H1 (cell line): Measurements from ENCODE around the gene PRKN. TPM values are rescaled to one million over a fixed set of nuclear protein-coding genes. Genes with fewer than 3 reads are reported as not detected.

Experiments
- CTCF ChIA-PET: fragments of 300-600 bp; sonication (Branson Sonifier 250); formaldehyde crosslinking; loops from one replicate; lab custom pipeline; 2021; ENCODE audit not compliant: partially characterized antibody; lab: Charles Lee
- POLR2A ChIA-PET: fragments of 300-600 bp; sonication (Branson Sonifier 250); formaldehyde crosslinking; loops from one replicate; lab custom pipeline; 2021; ENCODE audit warnings: inconsistent platforms; ENCODE audit not compliant: partially characterized antibody; lab: Charles Lee
- DNase-seq, 2 experiments: peaks; one replicate each; pipeline versions ENCODE4 v3.0.0 to v3.0.0-alpha.2; 2010 to 2022; ENCODE audit warnings: low spot score in 2 of 2, low read depth in 1 of 2, mixed read lengths in 1 of 2
- FAIRE-seq: peaks from 2 replicates; lab custom pipeline; 2011; peaks lifted over from hg19 to GRCh38; lab: Jason Lieb, UNC
- H2AFZ ChIP-seq: 2 replicates; pipeline ENCODE4 v1.8.1; 2012; ENCODE audit warnings: low read length, inconsistent platforms
- H2AK5ac ChIP-seq: 2 replicates; pipeline ENCODE4 v1.6.1; 2013; ENCODE audit warnings: low read depth, low read length
- H2BK120ac ChIP-seq: replicated peaks from 2 replicates; pipeline ENCODE3; 2013; ENCODE audit warnings: low read depth, low read length, inconsistent platforms
- H2BK12ac ChIP-seq: 2 replicates; pipeline ENCODE4 v1.6.1; 2013; ENCODE audit warnings: low read depth, low read length
- H2BK15ac ChIP-seq: 2 replicates; pipeline ENCODE4 v1.6.1; 2013; ENCODE audit warnings: low read length
- H2BK20ac ChIP-seq: 2 replicates; pipeline ENCODE4 v1.6.1; 2013; ENCODE audit warnings: low read length
- H2BK5ac ChIP-seq: 2 replicates; pipeline ENCODE4 v1.6.1; 2013; ENCODE audit warnings: low read depth, low read length
- H3K14ac ChIP-seq: 2 replicates; pipeline ENCODE4 v1.6.1; 2013; ENCODE audit warnings: inconsistent platforms; ENCODE audit not compliant: insufficient read length
- H3K18ac ChIP-seq: 2 replicates; pipeline ENCODE4 v1.6.1; 2013; ENCODE audit warnings: low read length; ENCODE audit errors: extremely low read depth
- H3K23ac ChIP-seq: 2 replicates; pipeline ENCODE4 v1.6.1; 2013; ENCODE audit warnings: inconsistent platforms; ENCODE audit not compliant: insufficient read length
- H3K23me2 ChIP-seq: 2 replicates; pipeline ENCODE4 v1.6.1; 2013; ENCODE audit warnings: low read depth, low read length
- H3K27ac ChIP-seq: 2 replicates; pipeline ENCODE4 v1.6.1; 2011; ENCODE audit warnings: low read depth, low read length, inconsistent platforms
- H3K27me3 ChIP-seq, 4 experiments: replicated peaks in 1 of 4; 1 replicate in 1 of 4; 2 replicates in 3 of 4; pipeline versions ENCODE4 v1.6.1 to v1.8.1; 2011 to 2013; ENCODE audit warnings: low read length in 3 of 4, mild to moderate bottlenecking in 3 of 4, inconsistent platforms in 2 of 4, mixed read lengths in 2 of 4, moderate library complexity in 1 of 4; ENCODE audit not compliant: control insufficient read depth in 3 of 4, insufficient read depth in 3 of 4; ENCODE audit errors: extremely low read depth in 1 of 4
- H3K36me3 ChIP-seq, 4 experiments: 2 replicates each; pipeline versions ENCODE4 v1.6.1 to v1.8.1; 2011 to 2013; ENCODE audit warnings: mild to moderate bottlenecking in 4 of 4, low read length in 3 of 4, moderate library complexity in 2 of 4, control low read depth in 1 of 4, inconsistent platforms in 1 of 4; ENCODE audit not compliant: insufficient read depth in 4 of 4, control insufficient read depth in 2 of 4
- H3K4ac ChIP-seq: replicated peaks from 2 replicates; pipeline ENCODE3; 2013; ENCODE audit warnings: low read length, low read depth, mixed read lengths, inconsistent platforms; ENCODE audit not compliant: insufficient read length
- H3K4me1 ChIP-seq, 4 experiments: replicated peaks in 1 of 4; 1 replicate in 1 of 4; 2 replicates in 3 of 4; pipeline versions ENCODE4 v1.6.1 to v1.8.1; 2011 to 2013; ENCODE audit warnings: low read length in 3 of 4, inconsistent platforms in 2 of 4, mixed read lengths in 1 of 4; ENCODE audit not compliant: insufficient read depth in 4 of 4, control insufficient read depth in 3 of 4
- H3K4me2 ChIP-seq, 2 experiments: 2 replicates each; pipeline versions ENCODE4 v1.6.1 to v1.8.1; 2011 to 2013; ENCODE audit warnings: low read depth in 2 of 2, low read length in 2 of 2, control low read depth in 1 of 2, inconsistent platforms in 1 of 2, mild to moderate bottlenecking in 1 of 2; ENCODE audit not compliant: insufficient read depth in 1 of 2
- H3K4me3 ChIP-seq, 4 experiments: fragments of 200-600, 300-600 bp in 1 of 4; sonication (generic), shearing (Covaris generic), sonication (Bioruptor Twin) in 1 of 4; 2 replicates each; pipeline versions ENCODE4 v1.5.1 to v1.8.1; 2011 to 2016; ENCODE audit warnings: low read length in 4 of 4, low read depth in 3 of 4, control low read depth in 2 of 4, inconsistent platforms in 2 of 4, mild to moderate bottlenecking in 2 of 4, mixed read lengths in 1 of 4, moderate library complexity in 1 of 4; ENCODE audit not compliant: insufficient read depth in 2 of 4; ENCODE audit errors: extremely low read depth in 1 of 4
- H3K56ac ChIP-seq: replicated peaks from 2 replicates; pipeline ENCODE3; 2013; ENCODE audit warnings: low read depth, mild to moderate bottlenecking, mixed read lengths, low read length, inconsistent platforms; ENCODE audit not compliant: insufficient read length
- H3K79me1 ChIP-seq: 2 replicates; pipeline ENCODE4 v1.6.1; 2013; ENCODE audit warnings: low read depth, low read length, control low read depth
- H3K79me2 ChIP-seq, 2 experiments: 2 replicates each; pipeline versions ENCODE4 v1.6.1 to v1.8.1; 2012 to 2013; ENCODE audit warnings: low read length in 2 of 2, mild to moderate bottlenecking in 2 of 2, inconsistent platforms in 1 of 2; ENCODE audit not compliant: insufficient read depth in 2 of 2, control insufficient read depth in 1 of 2
- H3K9ac ChIP-seq, 4 experiments: replicated peaks in 1 of 4; 1 replicate in 1 of 4; 2 replicates in 3 of 4; pipeline versions ENCODE4 v1.6.1 to v1.8.1; 2011 to 2013; ENCODE audit warnings: low read depth in 3 of 4, low read length in 3 of 4, control low read depth in 2 of 4, mild to moderate bottlenecking in 2 of 4, moderate library complexity in 2 of 4, inconsistent platforms in 1 of 4; ENCODE audit errors: extremely low read depth in 1 of 4
- H3K9me3 ChIP-seq, 2 experiments: 2 replicates each; pipeline versions ENCODE4 v1.6.1 to v1.8.1; 2012 to 2013; ENCODE audit warnings: mild to moderate bottlenecking in 2 of 2, moderate library complexity in 2 of 2, control low read depth in 1 of 2, inconsistent platforms in 1 of 2, low read depth in 1 of 2, low read length in 1 of 2, mixed read lengths in 1 of 2; ENCODE audit not compliant: insufficient read depth in 2 of 2
- H4K20me1 ChIP-seq, 2 experiments: replicated peaks in 1 of 2; 2 replicates each; pipeline versions ENCODE3 to v1.8.1; 2011 to 2013; ENCODE audit warnings: inconsistent platforms in 2 of 2, low read length in 2 of 2, mild to moderate bottlenecking in 1 of 2; ENCODE audit not compliant: insufficient read depth in 2 of 2, control insufficient read depth in 1 of 2
- H4K5ac ChIP-seq: 2 replicates; pipeline ENCODE4 v1.6.1; 2013; ENCODE audit warnings: low read length, low read depth, mixed read lengths, inconsistent platforms; ENCODE audit not compliant: insufficient read length
- H4K8ac ChIP-seq: 2 replicates; pipeline ENCODE4 v1.8.0; 2013; ENCODE audit warnings: mild to moderate bottlenecking, moderate library complexity, low read length, inconsistent platforms; ENCODE audit not compliant: insufficient read depth; ENCODE audit errors: extremely low read depth
- H4K91ac ChIP-seq: replicated peaks from 2 replicates; pipeline ENCODE3; 2013; ENCODE audit warnings: low read length, mixed read lengths, inconsistent platforms; ENCODE audit not compliant: insufficient read length
- BACH1 ChIP-seq: IDR thresholded peaks from 2 replicates; pipeline ENCODE4 v1.6.1; 2012; ENCODE audit warnings: low read length, improper control_type of control experiment
- BCL11A ChIP-seq, 2 experiments: IDR thresholded peaks; one replicate each; pipeline ENCODE4 v1.6.1; 2011; ENCODE audit warnings: low read depth in 2 of 2, low read length in 2 of 2, mild to moderate bottlenecking in 2 of 2
- CREB1 ChIP-seq: IDR thresholded peaks from 2 replicates; pipeline ENCODE4 v1.6.1; 2012; ENCODE audit warnings: inconsistent platforms
- CTCF ChIP-seq, 3 experiments: IDR thresholded peaks; 1 replicate in 2 of 3; 2 replicates in 1 of 3; pipeline versions ENCODE4 v1.5.1 to v1.6.1; 2011; ENCODE audit warnings: low read length in 3 of 3, mild to moderate bottlenecking in 3 of 3, inconsistent platforms in 2 of 3, low read depth in 1 of 3, moderate library complexity in 1 of 3; ENCODE audit not compliant: insufficient read depth in 1 of 3; ENCODE audit errors: control extremely low read depth in 1 of 3
- FOSL1 ChIP-seq: IDR thresholded peaks from 2 replicates; pipeline ENCODE4 v1.6.1; 2011; ENCODE audit warnings: mild to moderate bottlenecking, low read depth, low read length, moderate library complexity; ENCODE audit not compliant: insufficient read depth
- HDAC2 ChIP-seq, 2 experiments: fragments of 300-600 bp in 1 of 2; sonication (generic) in 1 of 2; IDR thresholded peaks; 2 replicates each; pipeline ENCODE4 v1.6.1; 2011 to 2012; ENCODE audit warnings: low read depth in 2 of 2, low read length in 2 of 2, mild to moderate bottlenecking in 2 of 2, moderate library complexity in 2 of 2, borderline replicate concordance in 1 of 2, inconsistent platforms in 1 of 2
- KDM5A ChIP-seq: fragments of 200-600 bp; IDR thresholded peaks from 2 replicates; pipeline ENCODE4 v1.7.1; 2012; ENCODE audit warnings: mild to moderate bottlenecking, low read length, inconsistent platforms, mixed read lengths
- MAFK ChIP-seq: IDR thresholded peaks from 2 replicates; pipeline ENCODE4 v1.6.1; 2012; ENCODE audit warnings: low read depth, mild to moderate bottlenecking, improper control_type of control experiment, low read length
- MAX ChIP-seq: IDR thresholded peaks from 2 replicates; pipeline ENCODE4 v1.6.1; 2012; ENCODE audit warnings: inconsistent platforms
- USF2 ChIP-seq: IDR thresholded peaks from 2 replicates; pipeline ENCODE4 v1.6.1; 2011; ENCODE audit warnings: low read length, improper control_type of control experiment
- WGBS, 2 experiments: shearing (Covaris generic) in 1 of 2; methylation state at CpG; one replicate each; pipeline versions ENCODE4 v1.1.6 to v1.1.7; 2013 to 2015; ENCODE audit warnings: low lambda C conversion rate in 2 of 2, mixed read lengths in 2 of 2, inconsistent platforms in 1 of 2, low coverage in 1 of 2, missing lambda C conversion rate in 1 of 2; ENCODE audit not compliant: insufficient replicate concordance in 2 of 2, insufficient coverage in 1 of 2, insufficient read length in 1 of 2; ENCODE audit errors: extremely low coverage in 1 of 2, missing lambda C conversion rate in 1 of 2; 5-methylcytosine and 5-hydroxymethylcytosine counted together
- polyA plus RNA-seq, 7 experiments: library from polyadenylated mRNA; depleted of rRNA in 3 of 7; stranded (reverse) in 5 of 7; unstranded in 2 of 7; fragments of >200 nt in 5 of 7; fragments of 200-250 nt in 2 of 7; gene quantifications; 1 replicate in 5 of 7; 2 replicates in 1 of 7; 4 replicates in 1 of 7; pipeline versions ENCODE4 v1.2.1 to v1.2.3, GENCODE V29; 2011 to 2013; ENCODE audit warnings: missing spikeins in 2 of 7, mixed read lengths in 2 of 7
- total RNA-seq: library from RNA; stranded (reverse); fragmentation: NEBNext Ultra II Directional; extraction: Animal tissue kit (Norgen Biotek cat#: 25700); gene quantifications from 2 replicates; pipeline ENCODE4 v1.2.1, GENCODE V29; 2021

PRKN gene
- total and polyA plus RNA-seq, 2 of the 8 experiments (the other 6 are each of a cell fraction or from before 2014, with no cell fraction given): 0.13 to 0.29 TPM

GRCh38 chr6:161408041-161408440 lies 1319.5 kb downstream of the PRKN start:
- H3K4me3 ChIP-seq: no peak overlapping the region
- H4K91ac ChIP-seq: no peak overlapping the region
- no peak overlapping the region for H2BK5ac ChIP-seq
- no peak overlapping the region for H4K5ac ChIP-seq
- H3K4me2 ChIP-seq: no peak overlapping the region
- H2BK120ac ChIP-seq: no peak overlapping the region
- no peak overlapping the region for H2BK15ac ChIP-seq
- no peaks in the 10 kb centered on the region for H3K4me1 ChIP-seq
- no peak overlapping the region for H3K9ac ChIP-seq
- 88% methylated on average over 7 of the region's 8 CpGs; no CpG with 5 or more reads in 1 of the 2 experiments for WGBS, 2 experiments
- no peaks in the 10 kb centered on the region for H3K79me1 ChIP-seq
- H3K36me3 ChIP-seq: no peaks in the 10 kb centered on the region
- no peak overlapping the region for H3K18ac ChIP-seq
- no peaks in the 10 kb centered on the region for H4K20me1 ChIP-seq
- no peak overlapping the region for H3K56ac ChIP-seq
- H2AFZ ChIP-seq: no peak overlapping the region
- H3K14ac ChIP-seq: no peak overlapping the region
- CTCF ChIA-PET: interaction anchor here (0.5 to 1.6 kb wide), 3 partner anchors 10 to 430 kb away, joined by 3 to 8 read pairs (median 3); no protein-coding TSS in a partner anchor
- DNase-seq: no peak
- H3K27me3 ChIP-seq: no peaks in the 10 kb centered on the region
- no peak for FAIRE-seq
- no peaks in the 10 kb centered on the region for H3K79me2 ChIP-seq
- no peak overlapping the region for H4K8ac ChIP-seq
- H3K23ac ChIP-seq: no peak overlapping the region
- no peak overlapping the region for H3K4ac ChIP-seq
- no peak overlapping the region for H2AK5ac ChIP-seq
- POLR2A ChIA-PET: no interaction called here
- no peak overlapping the region for H2BK12ac ChIP-seq
- H2BK20ac ChIP-seq: no peak overlapping the region
- H3K23me2 ChIP-seq: peaks cover 10% of the 10 kb centered on the region; the same call in 1 of the 2 replicates
- H3K9me3 ChIP-seq: peaks cover 2 to 8% of the 10 kb centered on the region in 2 experiments; a peak in 2 of 4 replicates
- H3K27ac ChIP-seq: no peak overlapping the region
- TF ChIP-seq BCL11A (IDR thresholded peaks at IDR 0.05; ENCODE audit: low read depth in 2 of 2, low read length in 2 of 2) (no peak), CREB1 (no peak), MAFK (no peak), MAX (no peak), FOSL1 (no peak), HDAC2 (IDR thresholded peaks at IDR 0.05; ENCODE audit: borderline replicate concordance in 1 of 2, low read depth in 2 of 2, low read length in 2 of 2) (no peak), CTCF (IDR thresholded peaks at IDR 0.05; ENCODE audit: control extremely low read depth in 1 of 3, insufficient read depth in 1 of 3, low read depth in 1 of 3, low read length in 3 of 3) (no peak), USF2 (no peak), KDM5A (no peak), BACH1 (no peak)
